Cardiac muscle cell (in vitro differentiated cells and primary cell): ENCODE data around the gene CIDEC. TPM values are rescaled to one million over a fixed set of nuclear protein-coding genes. Genes with fewer than 3 reads are reported as not detected.
A peak's percentile ranks its signal among the peaks of the same experiment; 100 is the strongest.

Source experiments
- DNase-seq, 2 donors: peaks; one replicate each; pipeline versions ENCODE4 v3.0.0 to v3.0.0-alpha.2; 2010 to 2017; ENCODE audit warnings: low read depth in 1 of 2, low spot score in 1 of 2
- H3K27ac ChIP-seq: fragments of 200-600 bp; sonication (generic); 2 replicates; pipeline ENCODE4 v1.5.1; 2016
- H3K27me3 ChIP-seq: fragments of 200-600 bp; sonication (generic); 2 replicates; pipeline ENCODE4 v1.6.0; 2016; ENCODE audit warnings: control low read depth
- H3K36me3 ChIP-seq: fragments of 200-600 bp; sonication (generic); 2 replicates; pipeline ENCODE4 v1.5.1; 2016; ENCODE audit warnings: control low read depth
- H3K4me1 ChIP-seq: fragments of 200-600 bp; sonication (generic); 2 replicates; pipeline ENCODE4 v1.8.1; 2017; ENCODE audit warnings: low read depth, mild to moderate bottlenecking, mixed run types
- H3K4me3 ChIP-seq: fragments of 200-600 bp; sonication (generic); 2 replicates; pipeline ENCODE4 v1.5.1; 2016; ENCODE audit warnings: mild to moderate bottlenecking
- H3K9me3 ChIP-seq: fragments of 200-600 bp; sonication (generic); 2 replicates; pipeline ENCODE4 v1.5.1; 2017; ENCODE audit warnings: low read depth, mild to moderate bottlenecking, control low read depth
- polyA plus RNA-seq: library from polyadenylated mRNA; unstranded; fragments of >200 nt; fragmentation: Nextera tagmentation; extraction: Ambion mirVana; gene quantifications from 2 replicates; pipeline ENCODE4 v1.2.1, GENCODE V29; 2016
- total RNA-seq: library from RNA; depleted of rRNA; stranded (reverse); fragments of >200 nt; gene quantifications from 2 replicates; pipeline ENCODE4 v1.2.3, GENCODE V29; 2016
- TF ChIP-seq, protein P1 (sequence below): IDR thresholded peaks from 2 replicates; pipeline ENCODE4 v1.5.1; 2012; ENCODE audit warnings: low read depth, mild to moderate bottlenecking, low read length

Gene CIDEC
- total and polyA plus RNA-seq, 2 experiments from 2014 or later, result 0.37 TPM; not detected in 1

DNA sequence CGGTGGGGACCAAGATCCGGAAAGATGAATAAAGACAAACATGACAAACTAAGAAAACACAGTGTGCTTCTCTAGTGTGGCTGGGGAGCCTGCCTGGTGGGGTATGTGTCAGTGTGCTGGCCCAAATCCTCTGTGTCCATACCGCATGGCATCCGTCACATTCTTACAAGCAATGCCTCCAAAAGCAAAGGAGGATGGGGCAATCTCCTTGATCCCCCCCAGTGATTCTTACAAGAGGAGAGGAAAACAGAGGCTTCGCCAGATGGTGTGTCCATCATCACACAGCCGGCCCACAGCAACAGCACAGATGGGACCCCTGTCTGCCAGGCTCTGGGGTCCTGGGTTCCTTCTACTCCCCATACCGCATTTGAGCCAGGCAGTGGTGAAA lies 36.3 kb upstream of the CIDEC start:
- TF ChIP-seq, protein P1, sequence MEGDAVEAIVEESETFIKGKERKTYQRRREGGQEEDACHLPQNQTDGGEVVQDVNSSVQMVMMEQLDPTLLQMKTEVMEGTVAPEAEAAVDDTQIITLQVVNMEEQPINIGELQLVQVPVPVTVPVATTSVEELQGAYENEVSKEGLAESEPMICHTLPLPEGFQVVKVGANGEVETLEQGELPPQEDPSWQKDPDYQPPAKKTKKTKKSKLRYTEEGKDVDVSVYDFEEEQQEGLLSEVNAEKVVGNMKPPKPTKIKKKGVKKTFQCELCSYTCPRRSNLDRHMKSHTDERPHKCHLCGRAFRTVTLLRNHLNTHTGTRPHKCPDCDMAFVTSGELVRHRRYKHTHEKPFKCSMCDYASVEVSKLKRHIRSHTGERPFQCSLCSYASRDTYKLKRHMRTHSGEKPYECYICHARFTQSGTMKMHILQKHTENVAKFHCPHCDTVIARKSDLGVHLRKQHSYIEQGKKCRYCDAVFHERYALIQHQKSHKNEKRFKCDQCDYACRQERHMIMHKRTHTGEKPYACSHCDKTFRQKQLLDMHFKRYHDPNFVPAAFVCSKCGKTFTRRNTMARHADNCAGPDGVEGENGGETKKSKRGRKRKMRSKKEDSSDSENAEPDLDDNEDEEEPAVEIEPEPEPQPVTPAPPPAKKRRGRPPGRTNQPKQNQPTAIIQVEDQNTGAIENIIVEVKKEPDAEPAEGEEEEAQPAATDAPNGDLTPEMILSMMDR, result no peak
- peaks cover 16% of the 10 kb centered on the region for H3K4me1 ChIP-seq
- H3K4me3 ChIP-seq, result peak overlapping the region; percentile 2
- no peaks in the 10 kb centered on the region for H3K9me3 ChIP-seq
- DNase-seq, result peak in 1 of 2 donors; percentile 54
- peaks cover 2% of the 10 kb centered on the region for H3K36me3 ChIP-seq
- H3K27ac ChIP-seq, result peak overlapping the region; percentile 52
- no peaks in the 10 kb centered on the region for H3K27me3 ChIP-seq

DNA sequence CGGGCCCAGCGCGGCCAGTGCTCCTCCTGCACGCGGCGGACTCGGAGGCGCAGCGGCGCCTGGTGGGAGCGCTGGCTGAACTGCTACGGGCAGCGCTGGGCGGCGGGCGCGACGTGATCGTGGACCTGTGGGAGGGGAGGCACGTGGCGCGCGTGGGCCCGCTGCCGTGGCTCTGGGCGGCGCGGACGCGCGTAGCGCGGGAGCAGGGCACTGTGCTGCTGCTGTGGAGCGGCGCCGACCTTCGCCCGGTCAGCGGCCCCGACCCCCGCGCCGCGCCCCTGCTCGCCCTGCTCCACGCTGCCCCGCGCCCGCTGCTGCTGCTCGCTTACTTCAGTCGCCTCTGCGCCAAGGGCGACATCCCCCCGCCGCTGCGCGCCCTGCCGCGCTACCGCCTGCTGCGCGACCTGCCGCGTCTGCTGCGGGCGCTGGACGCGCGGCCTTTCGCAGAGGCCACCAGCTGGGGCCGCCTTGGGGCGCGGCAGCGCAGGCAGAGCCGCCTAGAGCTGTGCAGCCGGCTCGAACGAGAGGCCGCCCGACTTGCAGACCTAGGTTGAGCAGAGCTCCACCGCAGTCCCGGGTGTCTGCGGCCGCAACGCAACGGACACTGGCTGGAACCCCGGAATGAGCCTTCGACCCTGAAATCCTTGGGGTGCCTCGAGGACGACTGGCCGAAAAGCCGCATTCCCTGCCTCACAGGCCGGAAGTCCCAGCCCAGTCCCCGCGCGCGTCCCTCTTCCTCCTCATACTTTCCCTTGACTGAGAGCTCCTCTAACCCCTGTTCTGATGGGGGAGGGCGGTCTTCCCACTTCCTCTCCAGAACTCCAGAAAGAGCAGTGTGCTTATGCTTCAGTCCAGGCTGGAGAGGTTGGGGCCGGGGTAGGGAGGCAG lies 35.4 kb upstream of the CIDEC start:
- peak; percentile 71 to 73 for DNase-seq
- no peaks in the 10 kb centered on the region for H3K27me3 ChIP-seq
- no peaks in the 10 kb centered on the region for H3K9me3 ChIP-seq
- H3K27ac ChIP-seq, result peak overlapping the region; percentile 44
- H3K4me3 ChIP-seq, result peak overlapping the region; percentile 27
- H3K36me3 ChIP-seq, result no peaks in the 10 kb centered on the region
- peaks cover 16% of the 10 kb centered on the region for H3K4me1 ChIP-seq
- TF ChIP-seq, protein P1, result peak; percentile 54

DNA sequence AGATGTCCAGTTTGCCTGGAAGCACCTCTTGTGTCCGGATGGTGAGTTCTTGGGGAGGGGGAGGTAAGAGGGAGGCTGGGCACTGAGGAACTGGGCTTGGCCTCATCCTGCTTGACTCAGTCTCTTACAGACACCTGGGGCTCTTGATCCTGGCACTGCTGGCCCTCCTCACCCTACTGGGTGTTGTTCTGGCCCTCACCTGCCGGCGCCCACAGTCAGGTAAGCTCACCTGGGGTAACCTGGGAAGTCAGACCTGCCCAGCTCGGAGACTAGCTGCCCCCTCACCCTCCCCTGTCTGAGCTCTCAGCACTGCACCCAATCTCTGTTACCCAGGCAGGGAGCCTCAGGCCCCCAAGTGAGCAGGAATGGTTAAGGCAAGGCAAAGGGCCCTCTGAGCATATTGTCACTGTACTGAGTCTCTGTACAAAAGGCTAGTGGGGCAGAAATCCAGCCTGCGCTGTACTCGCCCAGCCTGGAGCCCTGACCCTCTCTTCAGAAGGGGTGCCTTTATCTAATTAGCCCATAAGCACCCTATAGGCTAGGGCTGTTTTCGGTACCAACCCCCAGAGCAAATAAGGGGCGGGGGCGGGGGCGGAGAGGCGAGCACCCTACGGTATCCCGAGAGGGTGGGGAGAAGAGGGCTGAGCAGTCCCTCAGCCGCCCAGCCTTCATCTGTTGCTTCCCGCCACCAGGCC lies 34.7 kb upstream of the CIDEC start:
- Histone ChIP-seq H3K4me1 (peaks cover 19% of the 10 kb centered on the region), H3K4me3 (peak overlapping the region; percentile 27), H3K27me3 (no peaks in the 10 kb centered on the region), H3K9me3 (no peaks in the 10 kb centered on the region), H3K27ac (peak overlapping the region; percentile 44), H3K36me3 (no peaks in the 10 kb centered on the region)
- DNase-seq, result no peak
- TF ChIP-seq, protein P1, result no peak

DNA sequence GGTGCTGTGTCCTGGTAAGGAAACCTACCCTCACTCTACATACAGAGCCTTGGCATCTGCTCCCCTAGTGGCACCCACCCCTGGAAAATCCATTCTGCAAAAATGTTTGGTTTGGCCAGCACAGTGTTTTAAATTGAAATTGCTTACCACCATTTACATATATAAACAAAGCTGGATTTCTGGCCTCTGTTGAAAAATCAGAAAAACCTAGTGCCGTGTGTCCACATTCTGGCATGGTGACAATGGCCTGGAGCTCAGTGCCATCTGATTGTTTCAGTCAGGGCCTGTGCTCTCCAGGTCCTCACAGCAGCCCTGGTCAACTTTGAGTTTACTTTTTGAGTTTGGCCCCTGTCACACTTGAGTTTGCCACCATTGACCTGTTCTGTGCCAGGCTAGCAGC lies 34.0 kb upstream of the CIDEC start:
- H3K36me3 ChIP-seq, result no peaks in the 10 kb centered on the region
- no peak overlapping the region for H3K4me3 ChIP-seq
- no peak overlapping the region for H3K27ac ChIP-seq
- TF ChIP-seq, protein P1, result no peak
- H3K9me3 ChIP-seq, result no peaks in the 10 kb centered on the region
- H3K27me3 ChIP-seq, result no peaks in the 10 kb centered on the region
- H3K4me1 ChIP-seq, result peaks cover 22% of the 10 kb centered on the region
- DNase-seq, result no peak

DNA sequence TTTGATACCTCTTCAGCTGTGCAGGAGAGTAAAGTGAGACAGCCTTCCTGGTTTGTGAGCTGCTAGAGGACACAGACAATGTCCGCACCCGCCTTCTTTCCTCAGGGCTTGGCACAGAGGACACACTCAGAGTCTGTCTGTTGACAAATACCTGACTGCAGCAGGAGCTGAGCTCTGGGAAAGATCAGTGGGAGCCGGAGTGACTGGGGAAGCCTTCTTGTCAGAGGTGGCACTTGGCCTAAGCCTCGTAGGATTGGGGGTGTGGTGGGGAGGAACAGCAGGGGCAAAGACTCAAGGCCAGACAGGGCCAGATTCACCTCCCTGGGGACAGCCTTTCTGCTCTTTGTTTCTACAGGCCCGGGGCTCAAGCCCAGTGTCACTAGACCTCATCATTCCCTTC lies 33.5 kb upstream of the CIDEC start:
- H3K4me3 ChIP-seq, result no peak overlapping the region
- DNase-seq, result no peak
- no peaks in the 10 kb centered on the region for H3K27me3 ChIP-seq
- peaks cover 22% of the 10 kb centered on the region for H3K4me1 ChIP-seq
- H3K9me3 ChIP-seq, result no peaks in the 10 kb centered on the region
- H3K27ac ChIP-seq, result no peak overlapping the region
- TF ChIP-seq, protein P1, result no peak
- no peaks in the 10 kb centered on the region for H3K36me3 ChIP-seq
